Measurements from ENCODE around the gene DGLUCY.

Gene DGLUCY

GRCh38 chr14:91184559-91184958 lies 70.7 kb downstream of the DGLUCY start:
- in situ Hi-C loops (cut with MboI; ENCODE audit: low sequenced_read_pairs, unreplicated experiment), result loop anchor here (25.0 kb wide), 1 partner anchor 228 kb away; the partner anchor contains the start of gene CCDC88C
- DNase-seq (ENCODE audit: low spot score), result no peak
- TF ChIP-seq CTCF (IDR thresholded peaks at IDR 0.05; ENCODE audit: borderline replicate concordance, control extremely low read depth, extremely low read depth, insufficient read depth, missing control alignments), result no peak

- no peak for TF ChIP-seq CTCF (IDR thresholded peaks at IDR 0.05; ENCODE audit: borderline replicate concordance, control extremely low read depth, extremely low read depth, insufficient read depth, missing control alignments)
- no peak for DNase-seq (ENCODE audit: low spot score)
- in situ Hi-C loops (cut with MboI; ENCODE audit: low sequenced_read_pairs, unreplicated experiment), result loop anchor here (25.0 kb wide), 1 partner anchor 227 kb away; the partner anchor contains the start of gene CCDC88C
These were observed 71.8 kb downstream of the DGLUCY start for GRCh38 chr14:91185721-91186120.

GRCh38 chr14:91186515-91187066 lies 72.7 kb downstream of the DGLUCY start:
- no peak for DNase-seq (ENCODE audit: low spot score)
- in situ Hi-C loops (cut with MboI; ENCODE audit: low sequenced_read_pairs, unreplicated experiment), result loop anchor here (25.0 kb wide), 1 partner anchor 226 kb away; the partner anchor contains the start of gene CCDC88C
- no peak for TF ChIP-seq CTCF (IDR thresholded peaks at IDR 0.05; ENCODE audit: borderline replicate concordance, control extremely low read depth, extremely low read depth, insufficient read depth, missing control alignments)

GRCh38 chr14:91187271-91187670 lies 73.4 kb downstream of the DGLUCY start:
- in situ Hi-C loops (cut with MboI; ENCODE audit: low sequenced_read_pairs, unreplicated experiment), result loop anchor here (25.0 kb wide), 1 partner anchor 225 kb away; the partner anchor contains the start of gene CCDC88C
- TF ChIP-seq CTCF (IDR thresholded peaks at IDR 0.05; ENCODE audit: borderline replicate concordance, control extremely low read depth, extremely low read depth, insufficient read depth, missing control alignments), result no peak
- DNase-seq (ENCODE audit: low spot score), result no peak

GRCh38 chr14:91190853-91191252 lies 77.0 kb downstream of the DGLUCY start:
- in situ Hi-C loops (cut with MboI; ENCODE audit: low sequenced_read_pairs, unreplicated experiment), result loop anchor here (25.0 kb wide), 1 partner anchor 221 kb away; the partner anchor contains the start of gene CCDC88C
- no peak for TF ChIP-seq CTCF (IDR thresholded peaks at IDR 0.05; ENCODE audit: borderline replicate concordance, control extremely low read depth, extremely low read depth, insufficient read depth, missing control alignments)
- no peak for DNase-seq (ENCODE audit: low spot score)

- DNase-seq (ENCODE audit: low spot score), result no peak
- in situ Hi-C loops (cut with MboI; ENCODE audit: low sequenced_read_pairs, unreplicated experiment), result loop anchor here (25.0 kb wide), 1 partner anchor 219 kb away; the partner anchor contains the start of gene CCDC88C
- no peak for TF ChIP-seq CTCF (IDR thresholded peaks at IDR 0.05; ENCODE audit: borderline replicate concordance, control extremely low read depth, extremely low read depth, insufficient read depth, missing control alignments)
These were observed 79.2 kb downstream of the DGLUCY start for GRCh38 chr14:91193069-91193468.

Data from GM13976 (cell line).